Left lung (tissue), 10 donors: ENCODE measurements around the gene POLR3B. TPM values are rescaled to one million over a fixed set of nuclear protein-coding genes. Genes with fewer than 3 reads are reported as not detected.

ENCODE experiments used
- ATAC-seq: fragments of 200-7000 bp; cut with Tn5 transposase; one replicate; pipeline ENCODE4 v1.9.1; 2020; ENCODE audit warnings: moderate library complexity
- DNase-seq, 4 donors: peaks; one replicate each; pipeline ENCODE4 v3.0.0-alpha.2; 2013 to 2020
- H3K27ac ChIP-seq, 2 donors: fragments of 200-600 bp; sonication (generic) in 1 of 2; one replicate each; pipeline versions ENCODE4 v1.5.0 to v1.8.0; 2020 to 2021
- H3K27me3 ChIP-seq, 2 donors: fragments of 200-600 bp; sonication (generic) in 1 of 2; one replicate each; pipeline versions ENCODE4 v1.5.0 to v1.8.0; 2020 to 2021
- H3K36me3 ChIP-seq, 2 donors: fragments of 200-600 bp; sonication (generic) in 1 of 2; one replicate each; pipeline versions ENCODE4 v1.5.0 to v1.8.0; 2020 to 2021
- H3K4me1 ChIP-seq, 2 donors: fragments of 200-600 bp; one replicate each; pipeline ENCODE4 v1.8.0; 2021
- H3K4me3 ChIP-seq, 2 donors: fragments of 200-600 bp; sonication (generic) in 1 of 2; one replicate each; pipeline versions ENCODE4 v1.5.0 to v1.8.0; 2020 to 2021; ENCODE audit warnings: mild to moderate bottlenecking in 1 of 2
- H3K9me3 ChIP-seq, 2 donors: fragments of 200-600 bp; sonication (generic) in 1 of 2; one replicate each; pipeline versions ENCODE4 v1.5.0 to v1.8.0; 2020 to 2021
- intact Hi-C, 2 donors: fragments of 100-400 bp; cut with DNase I; formaldehyde crosslinking; loops; one replicate each; pipeline versions ENCODE4 v1.11.2 to v1.14.2; 2022
- polyA plus RNA-seq, 6 donors: library from polyadenylated mRNA; unstranded; fragments of 120-200 nt; gene quantifications; one replicate each; pipeline ENCODE4 v1.2.1, GENCODE V29; 2013; ENCODE audit not compliant: insufficient read length in 6 of 6
- total RNA-seq, 2 donors: library from RNA; stranded (reverse); fragmentation: NEBNext Ultra II Directional; extraction: Animal tissue kit (Norgen Biotek cat#: 25700); gene quantifications; one replicate each; pipeline ENCODE4 v1.2.1, GENCODE V29; 2021
- TF ChIP-seq, protein P1 (sequence below), 2 donors: fragments of 200-600 bp; sonication (generic) in 1 of 2; IDR thresholded peaks; one replicate each; pipeline versions ENCODE4 v1.5.0 to v1.8.0; 2021; ENCODE audit warnings: antibody characterized with exemption in 2 of 2
- donor health status: DM: no; HTN: yes; CAD: no.
- donor health status: DM: no; HTN: no; CAD: no.

Gene POLR3B
- total and polyA plus RNA-seq, 8 donors = 10.9 to 14.6 (median 13.3) TPM

DNA sequence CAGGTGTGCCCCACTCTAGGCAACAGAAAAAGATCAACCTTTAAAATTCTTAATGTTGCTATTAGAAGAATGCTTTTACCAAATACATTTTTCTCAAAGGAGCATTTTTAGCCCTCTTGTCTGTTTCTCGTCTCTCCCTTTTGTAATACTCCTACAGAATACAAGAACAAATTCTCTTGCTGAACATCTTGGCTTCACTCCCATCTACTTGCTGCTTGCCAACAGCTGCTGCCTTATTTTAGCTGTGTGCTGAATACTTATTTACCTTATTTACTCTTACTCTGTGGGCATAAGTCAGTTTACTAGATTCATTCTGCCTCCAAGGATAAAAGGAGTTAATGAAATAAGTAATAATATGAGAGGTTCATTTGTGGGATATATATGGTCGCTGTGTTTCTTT lies 70.8 kb downstream of the POLR3B start:
- Histone ChIP-seq H3K27ac (no peak overlapping the region), H3K9me3 (no peaks in the 10 kb centered on the region), H3K4me3 (no peak overlapping the region), H3K4me1 (no peaks in the 10 kb centered on the region), H3K36me3 (peaks cover 0 to 42% of the 10 kb centered on the region in 2 donors), H3K27me3 (no peaks in the 10 kb centered on the region)
- DNase-seq (peak in 2 of 4 donors; percentile 47 to 70), ATAC-seq (peak; percentile 22)
- intact Hi-C loops = no loop called here
- TF ChIP-seq, protein P1, sequence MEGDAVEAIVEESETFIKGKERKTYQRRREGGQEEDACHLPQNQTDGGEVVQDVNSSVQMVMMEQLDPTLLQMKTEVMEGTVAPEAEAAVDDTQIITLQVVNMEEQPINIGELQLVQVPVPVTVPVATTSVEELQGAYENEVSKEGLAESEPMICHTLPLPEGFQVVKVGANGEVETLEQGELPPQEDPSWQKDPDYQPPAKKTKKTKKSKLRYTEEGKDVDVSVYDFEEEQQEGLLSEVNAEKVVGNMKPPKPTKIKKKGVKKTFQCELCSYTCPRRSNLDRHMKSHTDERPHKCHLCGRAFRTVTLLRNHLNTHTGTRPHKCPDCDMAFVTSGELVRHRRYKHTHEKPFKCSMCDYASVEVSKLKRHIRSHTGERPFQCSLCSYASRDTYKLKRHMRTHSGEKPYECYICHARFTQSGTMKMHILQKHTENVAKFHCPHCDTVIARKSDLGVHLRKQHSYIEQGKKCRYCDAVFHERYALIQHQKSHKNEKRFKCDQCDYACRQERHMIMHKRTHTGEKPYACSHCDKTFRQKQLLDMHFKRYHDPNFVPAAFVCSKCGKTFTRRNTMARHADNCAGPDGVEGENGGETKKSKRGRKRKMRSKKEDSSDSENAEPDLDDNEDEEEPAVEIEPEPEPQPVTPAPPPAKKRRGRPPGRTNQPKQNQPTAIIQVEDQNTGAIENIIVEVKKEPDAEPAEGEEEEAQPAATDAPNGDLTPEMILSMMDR (IDR thresholded peaks at IDR 0.05) = no peak

DNA sequence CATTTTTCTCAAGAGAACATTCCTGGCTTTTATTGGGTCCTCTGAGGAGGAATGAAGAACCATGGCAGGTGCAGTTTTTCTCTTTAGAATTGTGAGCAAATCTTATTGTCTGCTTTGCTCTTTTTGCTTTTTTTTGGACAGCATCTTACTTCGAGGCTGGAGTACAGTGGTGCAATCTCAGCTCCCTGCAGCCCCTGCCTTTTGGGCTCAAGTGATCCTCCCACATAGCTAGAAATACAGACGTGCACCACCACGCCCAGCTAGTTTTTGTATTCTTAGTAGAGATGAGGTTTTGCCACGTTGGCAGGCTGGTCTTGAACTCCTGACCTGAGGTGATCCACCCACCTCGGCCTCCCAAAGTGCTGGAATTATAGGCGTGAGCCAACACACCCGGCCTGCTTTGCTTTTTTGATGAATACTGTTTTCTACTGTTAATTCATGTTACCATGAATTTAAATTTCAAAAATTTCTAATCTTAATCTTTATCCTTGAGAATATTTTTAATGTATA lies 71.5 kb downstream of the POLR3B start:
- intact Hi-C loops = no loop called here
- H3K27ac ChIP-seq = no peak overlapping the region
- DNase-seq (no peak), ATAC-seq (no peak)
- no peaks in the 10 kb centered on the region for H3K27me3 ChIP-seq
- TF ChIP-seq, protein P1 (IDR thresholded peaks at IDR 0.05) = no peak
- H3K4me1 ChIP-seq = no peaks in the 10 kb centered on the region
- no peak overlapping the region for H3K4me3 ChIP-seq
- H3K36me3 ChIP-seq = peaks cover 0 to 45% of the 10 kb centered on the region in 2 donors
- no peaks in the 10 kb centered on the region for H3K9me3 ChIP-seq

DNA sequence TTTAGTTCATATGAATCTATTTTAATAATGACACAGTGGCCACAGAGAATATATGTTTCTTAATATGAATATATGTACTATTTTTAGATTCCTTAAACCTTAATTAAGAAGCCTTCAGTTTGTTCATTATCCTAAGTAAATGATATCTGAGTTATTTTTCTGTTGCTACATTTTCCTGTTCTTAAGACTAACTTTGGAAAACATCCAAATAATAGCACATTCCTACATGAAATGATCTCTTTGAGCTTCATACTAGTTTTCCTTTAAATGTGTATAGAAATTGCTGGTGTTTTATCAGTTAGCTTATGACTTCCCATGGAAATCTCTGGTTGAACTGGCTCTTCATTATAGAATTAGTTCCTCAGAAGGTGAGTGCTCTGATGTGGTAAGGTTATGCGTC lies 72.1 kb downstream of the POLR3B start:
- H3K4me3 ChIP-seq = no peak overlapping the region
- no peak for ATAC-seq
- H3K36me3 ChIP-seq = peaks cover 0 to 50% of the 10 kb centered on the region in 2 donors
- TF ChIP-seq, protein P1 (IDR thresholded peaks at IDR 0.05) = no peak
- intact Hi-C loops = no loop called here
- no peaks in the 10 kb centered on the region for H3K9me3 ChIP-seq
- H3K27ac ChIP-seq = no peak overlapping the region
- no peaks in the 10 kb centered on the region for H3K27me3 ChIP-seq
- DNase-seq = no peak
- H3K4me1 ChIP-seq = no peaks in the 10 kb centered on the region

DNA sequence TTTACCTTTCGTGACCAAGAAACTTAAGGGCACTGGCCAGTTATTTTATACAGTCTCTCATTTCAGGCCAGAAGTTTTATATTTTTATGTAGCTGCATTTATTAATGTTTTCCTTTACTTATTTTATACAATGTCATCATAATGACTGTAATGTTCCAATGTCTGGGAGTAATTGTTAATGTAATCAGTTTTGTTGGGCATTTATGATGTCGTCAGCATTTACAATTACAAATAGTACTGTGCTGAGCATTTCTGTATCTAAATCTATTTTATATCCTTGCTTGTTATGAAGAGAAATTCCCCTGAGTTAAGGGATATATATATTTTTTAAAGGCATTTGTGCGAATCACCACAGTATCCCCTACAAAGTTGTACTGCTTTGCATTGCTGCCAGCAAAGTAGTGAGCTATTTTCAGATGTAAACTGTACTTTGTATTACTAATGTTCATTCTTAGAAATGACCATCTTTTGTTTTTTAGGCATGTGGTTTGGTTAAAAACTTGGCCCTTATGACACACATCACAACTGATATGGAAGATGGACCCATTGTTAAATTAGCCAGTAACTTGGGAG lies 74.4 kb downstream of the POLR3B start:
- Histone ChIP-seq H3K9me3 (no peaks in the 10 kb centered on the region), H3K36me3 (peaks cover 0 to 71% of the 10 kb centered on the region in 2 donors), H3K27me3 (no peaks in the 10 kb centered on the region), H3K27ac (no peak overlapping the region), H3K4me3 (no peak overlapping the region), H3K4me1 (no peaks in the 10 kb centered on the region)
- DNase-seq = no peak
- no peak for ATAC-seq
- TF ChIP-seq, protein P1 (IDR thresholded peaks at IDR 0.05) = no peak
- intact Hi-C loops = no loop called here

DNA sequence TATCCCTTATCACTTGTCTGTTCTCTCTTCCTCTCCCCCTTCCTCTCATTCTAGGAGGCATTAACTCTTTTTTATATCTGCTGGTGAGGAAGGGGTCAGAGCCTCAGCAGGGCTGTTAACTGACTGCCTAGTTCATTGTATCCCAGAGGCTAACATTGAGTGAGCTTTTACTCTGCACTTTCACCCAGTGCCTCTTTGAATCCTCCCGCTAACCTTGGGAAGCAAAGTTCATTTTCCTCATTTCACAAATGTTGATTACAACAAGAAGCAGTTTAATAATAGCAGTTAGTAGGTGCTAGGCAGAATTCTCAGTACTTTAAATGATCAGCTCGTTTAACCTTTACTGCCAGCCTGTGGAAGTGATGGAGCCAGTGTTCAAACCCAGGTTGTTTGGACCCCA lies 75.5 kb downstream of the POLR3B start:
- Histone ChIP-seq H3K4me3 (no peak overlapping the region), H3K27me3 (no peaks in the 10 kb centered on the region), H3K9me3 (no peaks in the 10 kb centered on the region), H3K27ac (no peak overlapping the region), H3K4me1 (no peaks in the 10 kb centered on the region), H3K36me3 (peaks cover 0 to 73% of the 10 kb centered on the region in 2 donors)
- intact Hi-C loops = no loop called here
- TF ChIP-seq, protein P1 (IDR thresholded peaks at IDR 0.05) = no peak
- no peak for DNase-seq
- no peak for ATAC-seq
